Testis (tissue), 2 donors: ENCODE measurements around the gene SLX4.

Experiments
- POLR2A ChIP-seq: fragments of 450-650 bp; IDR thresholded peaks from one replicate; pipeline ENCODE4 v1.6.1; 2017; ENCODE audit warnings: antibody characterized with exemption, mild to moderate bottlenecking, moderate library complexity
- TF ChIP-seq, protein P1 (sequence below), 3 experiments: fragments of 450-650 bp in 2 of 3; fragments of 200-600 bp in 1 of 3; sonication (generic) in 1 of 3; IDR thresholded peaks; one replicate each; pipeline ENCODE4 v1.5.1; 2016 to 2019; ENCODE audit warnings: antibody characterized with exemption in 3 of 3, mild to moderate bottlenecking in 2 of 3, moderate library complexity in 1 of 3

DNA sequence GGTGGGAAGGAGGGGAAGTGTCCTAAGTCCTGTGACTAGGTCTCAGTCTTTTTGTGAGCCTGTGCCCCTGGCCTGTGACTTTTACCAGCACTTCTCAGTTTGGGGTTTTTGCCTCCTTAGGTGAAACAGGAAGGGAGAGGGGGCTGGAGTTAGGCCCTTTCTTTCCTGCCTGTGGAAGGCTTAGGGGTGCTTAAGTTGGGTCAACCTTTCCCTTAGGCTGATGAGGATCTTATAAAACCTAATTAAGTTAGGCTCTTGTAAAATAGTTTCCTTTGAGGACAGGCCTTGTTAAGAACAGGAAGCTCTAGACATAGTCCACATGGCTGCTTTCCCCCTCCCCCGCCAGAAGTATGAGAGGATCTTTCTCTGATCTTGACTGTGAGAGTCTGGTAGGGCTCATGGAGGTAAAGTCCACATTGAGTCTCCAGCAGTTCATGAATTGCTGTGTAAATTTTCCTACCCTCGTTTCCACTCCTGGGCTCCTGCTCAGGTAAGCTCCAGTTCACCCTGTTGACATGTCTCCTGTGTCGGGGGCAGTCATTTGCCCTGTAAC lies 26.0 kb upstream of the SLX4 start:
- TF ChIP-seq, protein P1, sequence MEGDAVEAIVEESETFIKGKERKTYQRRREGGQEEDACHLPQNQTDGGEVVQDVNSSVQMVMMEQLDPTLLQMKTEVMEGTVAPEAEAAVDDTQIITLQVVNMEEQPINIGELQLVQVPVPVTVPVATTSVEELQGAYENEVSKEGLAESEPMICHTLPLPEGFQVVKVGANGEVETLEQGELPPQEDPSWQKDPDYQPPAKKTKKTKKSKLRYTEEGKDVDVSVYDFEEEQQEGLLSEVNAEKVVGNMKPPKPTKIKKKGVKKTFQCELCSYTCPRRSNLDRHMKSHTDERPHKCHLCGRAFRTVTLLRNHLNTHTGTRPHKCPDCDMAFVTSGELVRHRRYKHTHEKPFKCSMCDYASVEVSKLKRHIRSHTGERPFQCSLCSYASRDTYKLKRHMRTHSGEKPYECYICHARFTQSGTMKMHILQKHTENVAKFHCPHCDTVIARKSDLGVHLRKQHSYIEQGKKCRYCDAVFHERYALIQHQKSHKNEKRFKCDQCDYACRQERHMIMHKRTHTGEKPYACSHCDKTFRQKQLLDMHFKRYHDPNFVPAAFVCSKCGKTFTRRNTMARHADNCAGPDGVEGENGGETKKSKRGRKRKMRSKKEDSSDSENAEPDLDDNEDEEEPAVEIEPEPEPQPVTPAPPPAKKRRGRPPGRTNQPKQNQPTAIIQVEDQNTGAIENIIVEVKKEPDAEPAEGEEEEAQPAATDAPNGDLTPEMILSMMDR (IDR thresholded peaks at IDR 0.05), result no peak
- TF ChIP-seq POLR2A, result no peak
